RWPE2 (cell line): ENCODE results near the gene HEPACAM.
A peak's percentile ranks its signal among the peaks of the same experiment; 100 is the strongest.

Experiments
- ATAC-seq: fragments of 200-7000 bp; cut with Tn5 transposase; 3 replicates; pipeline ENCODE4 v1.9.1; 2021; ENCODE audit warnings: low read depth
- DNase-seq: peaks from one replicate; pipeline ENCODE4 v3.0.0-alpha.2; 2020; ENCODE audit warnings: low spot score
- H3K27ac ChIP-seq: fragments of 450-650 bp; 2 replicates; pipeline ENCODE4 v1.5.1; 2017; ENCODE audit warnings: mild to moderate bottlenecking; ENCODE audit not compliant: poor library complexity, severe bottlenecking
- H3K27me3 ChIP-seq: fragments of 250-450 bp; sonication (Bioruptor Pico); 2 replicates; pipeline ENCODE4 v1.5.1; 2021; ENCODE audit warnings: mild to moderate bottlenecking, moderate library complexity; ENCODE audit not compliant: insufficient read depth, poor library complexity, severe bottlenecking
- H3K36me3 ChIP-seq: fragments of 250-450 bp; sonication (Bioruptor Pico); 2 replicates; pipeline ENCODE4 v1.5.1; 2020; ENCODE audit warnings: low read depth, mild to moderate bottlenecking, moderate library complexity
- H3K4me1 ChIP-seq: fragments of 250-450 bp; sonication (Bioruptor Pico); 2 replicates; pipeline ENCODE4 v1.5.1; 2021; ENCODE audit warnings: mild to moderate bottlenecking, moderate library complexity; ENCODE audit not compliant: insufficient read depth, poor library complexity, severe bottlenecking
- H3K4me3 ChIP-seq: fragments of 250-450 bp; sonication (Bioruptor Pico); 2 replicates; pipeline ENCODE4 v1.5.1; 2021; ENCODE audit warnings: mild to moderate bottlenecking, moderate library complexity; ENCODE audit not compliant: severe bottlenecking
- H3K9me3 ChIP-seq: fragments of 250-450 bp; sonication (Bioruptor Pico); 2 replicates; pipeline ENCODE4 v1.5.1; 2021; ENCODE audit warnings: mild to moderate bottlenecking, moderate library complexity; ENCODE audit not compliant: severe bottlenecking
- CTCF ChIP-seq: fragments of 450-650 bp; IDR thresholded peaks from one replicate; pipeline ENCODE4 v1.5.1; 2017; ENCODE audit warnings: mild to moderate bottlenecking, moderate library complexity; ENCODE audit not compliant: poor library complexity, severe bottlenecking

HEPACAM gene

GRCh38 chr11:124875943-124876817, 59.7 kb downstream of the HEPACAM start:
- Histone ChIP-seq H3K9me3 (no peaks in the 10 kb centered on the region), H3K4me3 (peak overlapping the region; percentile 42), H3K4me1 (no peaks in the 10 kb centered on the region), H3K27me3 (peaks cover 3% of the 10 kb centered on the region), H3K36me3 (0 out of 2 replicates have a peak, but pooled peaks cover 3% of the 10 kb centered on the region), H3K27ac (peak overlapping the region; percentile 38)
- TF ChIP-seq CTCF = peak; percentile 96
- peak; percentile 93 for ATAC-seq
- peak; percentile 88 for DNase-seq

- no peak for DNase-seq
- H3K9me3 ChIP-seq = no peaks in the 10 kb centered on the region
- no peak for TF ChIP-seq CTCF
- ATAC-seq = no peak
- no peak overlapping the region for H3K4me3 ChIP-seq
- peaks cover 11% of the 10 kb centered on the region for H3K27me3 ChIP-seq
- no peak overlapping the region for H3K27ac ChIP-seq
- no peaks in the 10 kb centered on the region for H3K4me1 ChIP-seq
- 0 out of 2 replicates have a peak, but pooled peaks cover 3% of the 10 kb centered on the region for H3K36me3 ChIP-seq
Observed at GRCh38 chr11:124875401-124875800, 60.4 kb downstream of the HEPACAM start.

DNA sequence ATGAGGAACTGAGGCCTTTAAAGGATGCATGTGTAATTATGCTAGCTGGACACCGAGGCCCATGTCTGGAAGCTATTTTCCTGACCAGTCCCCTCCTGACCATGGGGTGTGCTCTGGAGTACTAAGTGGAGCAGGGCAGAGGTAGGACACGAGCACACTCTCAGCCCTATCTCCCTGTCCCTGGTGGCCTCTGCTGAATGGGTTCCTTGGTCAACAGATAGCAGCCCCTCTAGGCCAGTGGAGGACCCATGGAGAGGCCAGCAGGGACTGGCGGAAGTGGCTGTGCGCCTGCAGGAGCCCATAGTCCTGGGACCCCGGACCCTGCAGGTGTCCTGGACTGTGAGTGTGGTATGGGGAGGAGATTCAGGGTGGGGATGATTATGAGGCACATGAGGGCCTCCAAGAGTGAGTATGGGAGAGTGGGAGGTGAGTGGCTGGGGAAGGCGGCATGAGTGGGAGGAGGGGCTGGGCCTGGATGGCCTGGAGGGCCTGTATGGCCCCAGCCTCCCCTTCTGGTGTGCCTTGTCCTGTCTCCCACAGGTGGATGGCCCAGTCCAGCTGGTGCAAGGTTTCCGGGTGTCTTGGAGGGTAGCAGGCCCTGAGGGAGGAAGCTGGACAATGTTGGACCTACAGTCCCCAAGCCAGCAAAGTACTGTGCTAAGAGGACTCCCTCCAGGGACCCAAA, 61.1 kb downstream of the HEPACAM start:
- no peak for DNase-seq
- Histone ChIP-seq H3K27me3 (peaks cover 18% of the 10 kb centered on the region), H3K4me3 (no peak overlapping the region), H3K9me3 (no peaks in the 10 kb centered on the region), H3K27ac (no peak overlapping the region), H3K4me1 (no peaks in the 10 kb centered on the region), H3K36me3 (0 out of 2 replicates have a peak, but pooled peaks cover 3% of the 10 kb centered on the region)
- TF ChIP-seq CTCF = no peak
- ATAC-seq = no peak

GRCh38 chr11:124873951-124874350, 61.9 kb downstream of the HEPACAM start:
- no peak for TF ChIP-seq CTCF
- Histone ChIP-seq H3K4me1 (no peaks in the 10 kb centered on the region), H3K4me3 (no peak overlapping the region), H3K9me3 (no peaks in the 10 kb centered on the region), H3K36me3 (no peaks in the 10 kb centered on the region), H3K27me3 (peaks cover 25% of the 10 kb centered on the region), H3K27ac (no peak overlapping the region)
- no peak for ATAC-seq
- no peak for DNase-seq

DNA sequence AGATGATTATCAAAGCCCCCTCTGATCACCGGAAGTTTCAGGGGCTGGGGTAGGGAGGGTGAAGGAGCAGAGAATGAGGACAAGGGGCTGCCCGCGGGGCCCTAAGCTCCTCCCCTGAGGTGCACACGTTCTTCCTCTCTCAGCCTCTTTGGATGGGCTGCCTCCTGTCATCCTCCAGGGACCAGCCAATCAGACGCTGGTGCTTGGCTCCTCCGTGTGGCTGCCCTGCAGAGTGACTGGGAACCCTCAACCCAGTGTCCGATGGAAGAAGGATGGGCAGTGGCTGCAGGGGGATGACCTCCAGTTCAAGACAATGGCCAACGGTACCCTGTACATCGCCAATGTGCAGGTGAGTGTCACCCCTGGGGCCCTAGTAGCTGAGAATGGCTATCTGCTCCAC, 63.1 kb downstream of the HEPACAM start:
- DNase-seq = no peak
- no peak for ATAC-seq
- no peaks in the 10 kb centered on the region for H3K36me3 ChIP-seq
- no peaks in the 10 kb centered on the region for H3K9me3 ChIP-seq
- H3K4me3 ChIP-seq = no peak overlapping the region
- no peak for TF ChIP-seq CTCF
- no peaks in the 10 kb centered on the region for H3K4me1 ChIP-seq
- H3K27me3 ChIP-seq = peaks cover 37% of the 10 kb centered on the region
- H3K27ac ChIP-seq = no peak overlapping the region
